WI38 (cell line): ENCODE results near the gene FGGY.

Experiments used
- H3K4me3 ChIP-seq: 2 replicates; pipeline ENCODE4 v1.5.1; 2011; ENCODE audit warnings: low read depth, mild to moderate bottlenecking, control low read depth, low read length
- TF ChIP-seq, protein P1 (sequence below): IDR thresholded peaks from 2 replicates; pipeline ENCODE4 v1.5.1; 2012; ENCODE audit warnings: low read depth, mild to moderate bottlenecking, control low read depth, low read length

FGGY gene

DNA sequence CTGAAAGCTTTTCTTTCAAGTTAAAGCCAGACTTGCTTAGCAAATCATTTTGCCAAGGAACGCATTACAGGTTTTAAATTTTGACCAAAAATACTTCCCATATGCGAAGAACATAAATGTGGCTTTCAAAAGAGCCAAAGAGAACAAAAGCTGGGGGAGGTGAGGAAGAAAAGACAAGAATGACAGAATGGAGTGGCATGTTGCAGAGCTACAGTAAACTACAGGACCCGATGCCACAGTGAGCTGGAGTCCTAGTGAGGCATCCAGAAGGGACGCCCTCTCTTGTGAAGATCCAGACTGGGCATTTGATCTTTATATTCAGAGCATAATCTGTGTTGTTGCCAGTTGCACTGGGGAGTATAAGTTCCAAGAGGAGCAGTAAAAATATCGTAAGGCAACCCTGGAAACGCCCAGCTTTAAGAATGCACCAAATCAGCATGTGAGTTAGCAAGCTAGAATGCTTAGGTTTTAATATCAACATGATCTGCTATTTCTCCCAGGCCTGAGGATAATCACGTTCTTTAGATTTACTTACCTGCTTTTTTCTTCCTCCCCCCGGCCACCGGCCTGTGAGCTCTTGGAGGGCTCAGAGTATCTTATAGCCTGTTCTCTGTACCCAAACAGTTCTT is 469.4 kb downstream of the FGGY start:
- TF ChIP-seq, protein P1, sequence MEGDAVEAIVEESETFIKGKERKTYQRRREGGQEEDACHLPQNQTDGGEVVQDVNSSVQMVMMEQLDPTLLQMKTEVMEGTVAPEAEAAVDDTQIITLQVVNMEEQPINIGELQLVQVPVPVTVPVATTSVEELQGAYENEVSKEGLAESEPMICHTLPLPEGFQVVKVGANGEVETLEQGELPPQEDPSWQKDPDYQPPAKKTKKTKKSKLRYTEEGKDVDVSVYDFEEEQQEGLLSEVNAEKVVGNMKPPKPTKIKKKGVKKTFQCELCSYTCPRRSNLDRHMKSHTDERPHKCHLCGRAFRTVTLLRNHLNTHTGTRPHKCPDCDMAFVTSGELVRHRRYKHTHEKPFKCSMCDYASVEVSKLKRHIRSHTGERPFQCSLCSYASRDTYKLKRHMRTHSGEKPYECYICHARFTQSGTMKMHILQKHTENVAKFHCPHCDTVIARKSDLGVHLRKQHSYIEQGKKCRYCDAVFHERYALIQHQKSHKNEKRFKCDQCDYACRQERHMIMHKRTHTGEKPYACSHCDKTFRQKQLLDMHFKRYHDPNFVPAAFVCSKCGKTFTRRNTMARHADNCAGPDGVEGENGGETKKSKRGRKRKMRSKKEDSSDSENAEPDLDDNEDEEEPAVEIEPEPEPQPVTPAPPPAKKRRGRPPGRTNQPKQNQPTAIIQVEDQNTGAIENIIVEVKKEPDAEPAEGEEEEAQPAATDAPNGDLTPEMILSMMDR = no peak
- H3K4me3 ChIP-seq = no peak overlapping the region

DNA sequence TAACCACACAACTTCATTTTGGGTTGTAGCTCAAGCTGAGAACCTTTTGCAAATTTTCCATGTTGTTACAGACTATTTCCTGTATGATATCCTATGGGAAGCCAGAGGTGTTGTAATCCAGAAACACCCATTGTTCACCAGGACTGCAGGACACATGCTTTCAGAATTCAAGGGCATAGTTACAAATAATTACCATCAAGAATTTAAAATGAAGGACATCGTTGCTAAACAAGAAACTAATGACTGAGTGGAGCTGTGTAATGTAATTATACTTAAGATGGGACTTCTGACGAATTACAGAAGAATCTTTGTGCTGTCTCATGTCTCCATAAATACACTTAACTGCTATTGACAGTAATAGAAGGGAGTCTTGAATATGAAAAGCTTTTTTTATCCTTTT is 470.2 kb downstream of the FGGY start:
- TF ChIP-seq, protein P1 = no peak
- no peak overlapping the region for H3K4me3 ChIP-seq

DNA sequence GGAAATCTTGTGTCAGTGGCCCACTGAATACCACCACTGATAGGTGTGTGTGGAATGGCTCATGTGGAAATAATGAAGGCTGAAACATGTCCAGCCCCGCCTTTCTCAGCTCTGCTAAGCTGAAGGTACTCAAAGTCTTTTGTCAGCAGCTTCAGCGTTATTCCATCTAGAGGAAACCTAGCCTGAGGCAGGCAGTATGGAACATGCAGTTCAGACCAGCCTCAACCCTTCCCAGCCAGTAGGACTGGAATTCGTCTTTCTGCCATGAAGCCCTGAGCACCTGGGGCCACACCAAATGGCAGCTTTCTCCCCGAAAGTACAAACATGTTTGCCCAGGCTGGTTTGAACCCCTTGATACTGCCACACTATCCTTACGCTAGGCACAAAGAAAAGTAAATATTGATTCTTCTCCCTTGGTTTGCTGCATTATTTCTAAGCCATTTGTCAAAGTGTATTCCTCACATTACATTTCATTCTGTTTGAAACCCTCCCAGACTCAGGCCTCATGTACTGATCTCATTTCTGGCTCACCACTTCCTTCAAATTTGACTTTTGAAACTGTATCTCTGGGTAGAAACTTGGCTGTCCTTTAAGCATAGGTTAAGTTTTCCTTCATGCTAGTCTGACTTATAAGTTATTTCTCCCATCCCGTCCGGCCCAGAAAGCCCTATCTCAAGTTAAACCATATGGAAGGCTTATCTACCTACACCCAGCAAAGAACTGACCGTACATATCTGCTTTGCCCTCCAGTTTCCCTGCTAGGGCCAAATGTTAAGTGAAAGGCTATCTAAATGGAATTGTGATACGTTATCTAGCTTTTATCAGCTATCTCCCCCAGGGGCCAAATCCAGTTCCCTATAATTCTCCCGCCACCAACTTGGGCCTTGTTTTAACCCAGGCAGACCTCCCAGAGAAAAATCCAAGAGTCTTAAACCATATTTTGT is 472.2 kb downstream of the FGGY start:
- H3K4me3 ChIP-seq = no peak overlapping the region
- TF ChIP-seq, protein P1 = no peak

DNA sequence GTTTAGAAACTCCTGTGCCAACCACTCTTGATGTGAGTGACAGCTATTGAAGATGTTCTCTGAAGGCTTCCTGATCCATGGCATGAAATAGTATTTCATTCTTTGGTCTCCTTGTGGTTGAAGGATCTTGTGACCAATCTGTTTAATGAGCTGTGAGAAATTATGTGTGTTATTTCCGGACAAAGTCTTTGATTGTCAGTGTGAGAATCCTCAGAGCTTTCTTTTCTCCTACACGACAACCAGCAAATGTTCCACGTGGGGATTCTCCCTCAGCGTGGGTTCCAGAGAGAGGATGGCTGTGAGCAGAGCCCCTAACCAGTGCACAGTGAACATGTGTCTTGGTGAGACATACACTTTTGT is 472.8 kb downstream of the FGGY start:
- TF ChIP-seq, protein P1 = no peak

DNA sequence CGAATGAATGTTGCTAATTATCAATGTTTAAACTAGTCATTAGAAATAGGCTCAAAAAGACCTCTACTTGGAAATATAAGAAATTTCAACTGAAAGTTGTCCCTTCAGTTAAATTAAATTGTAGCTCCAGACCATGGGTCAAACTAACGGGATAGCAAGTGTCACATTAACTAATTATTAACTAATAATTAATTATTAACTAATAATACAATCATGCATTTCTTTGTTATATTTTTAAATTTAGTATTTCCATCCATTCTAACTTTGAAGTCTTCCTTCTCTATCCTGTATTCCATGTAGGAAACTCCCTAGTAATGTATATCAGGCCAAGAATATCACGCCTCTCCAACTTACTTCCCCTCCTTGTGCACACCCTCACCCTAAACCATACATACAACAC is 474.5 kb downstream of the FGGY start:
- TF ChIP-seq, protein P1 = no peak

More for the DNA sequence above, 472.8 kb downstream of the FGGY start:
- no peak overlapping the region for H3K4me3 ChIP-seq

DNA sequence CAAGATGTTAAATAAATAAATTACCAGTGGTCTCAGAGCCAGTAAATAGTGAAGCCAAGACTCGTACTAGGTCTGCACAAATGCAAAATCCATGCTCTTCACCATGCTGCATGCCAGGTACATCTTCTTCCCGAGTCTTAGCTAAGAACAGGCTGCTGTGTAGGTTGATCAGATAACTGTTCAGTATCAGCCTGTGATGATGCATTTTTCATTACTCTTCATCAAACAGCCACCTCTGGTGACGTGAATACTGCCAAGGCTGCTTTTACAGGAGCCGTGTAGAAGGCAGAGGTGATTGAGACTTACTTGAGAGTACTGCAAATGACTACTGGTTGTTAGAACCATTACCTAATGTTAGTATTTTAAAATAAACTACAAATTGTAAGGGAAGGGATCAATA is 478.6 kb downstream of the FGGY start:
- no peak overlapping the region for H3K4me3 ChIP-seq
- TF ChIP-seq, protein P1 = no peak

More for the DNA sequence above, 474.5 kb downstream of the FGGY start:
- no peak overlapping the region for H3K4me3 ChIP-seq
